Small intestine (tissue), 7 donors: ENCODE results near the gene NECTIN1. TPM values are rescaled to one million over a fixed set of nuclear protein-coding genes. Genes with fewer than 3 reads are reported as not detected.

Experiments
- DNase-seq, 2 donors: peaks; one replicate each; pipeline versions ENCODE4 v3.0.0 to v3.0.0-alpha.2; 2013
- FAIRE-seq: peaks from 2 replicates; lab custom pipeline; 2012; peaks lifted over from hg19 to GRCh38; lab: Jason Lieb, UNC
- H3K27ac ChIP-seq, 3 donors: one replicate each; pipeline ENCODE4 v1.5.1; 2013; ENCODE audit warnings: low read length in 2 of 3, mild to moderate bottlenecking in 2 of 3, control low read depth in 1 of 3, inconsistent platforms in 1 of 3, low read depth in 1 of 3, moderate library complexity in 1 of 3
- H3K27me3 ChIP-seq, 3 donors: one replicate each; pipeline ENCODE4 v1.6.1; 2013; ENCODE audit warnings: low read length in 3 of 3, inconsistent platforms in 1 of 3; ENCODE audit not compliant: control insufficient read depth in 3 of 3, insufficient read depth in 3 of 3
- H3K36me3 ChIP-seq, 3 donors: one replicate each; pipeline ENCODE4 v1.6.1; 2013; ENCODE audit warnings: low read length in 3 of 3, inconsistent platforms in 1 of 3, low read depth in 1 of 3, mild to moderate bottlenecking in 1 of 3, moderate library complexity in 1 of 3; ENCODE audit not compliant: control insufficient read depth in 3 of 3, insufficient read depth in 2 of 3
- H3K4me1 ChIP-seq, 3 donors: one replicate each; pipeline ENCODE4 v1.6.1; 2013; ENCODE audit warnings: low read length in 2 of 3, inconsistent platforms in 1 of 3, low read depth in 1 of 3, mild to moderate bottlenecking in 1 of 3, moderate library complexity in 1 of 3; ENCODE audit not compliant: control insufficient read depth in 3 of 3, insufficient read depth in 2 of 3
- H3K4me3 ChIP-seq, 3 donors: one replicate each; pipeline ENCODE4 v1.5.1; 2013; ENCODE audit warnings: low read length in 3 of 3, control low read depth in 1 of 3, inconsistent platforms in 1 of 3, low read depth in 1 of 3, mild to moderate bottlenecking in 1 of 3, moderate library complexity in 1 of 3
- H3K9me3 ChIP-seq, 2 donors: one replicate each; pipeline ENCODE4 v1.6.1; 2013; ENCODE audit warnings: low read depth in 1 of 2, low read length in 1 of 2; ENCODE audit not compliant: control insufficient read depth in 2 of 2, insufficient read depth in 1 of 2
- WGBS, 3 donors: extraction: QIAGEN DNeasy Blood & Tissue Kit; methylation state at CpG; one replicate each; pipeline ENCODE4 v1.1.7; 2013; 5-methylcytosine and 5-hydroxymethylcytosine counted together
- polyA plus RNA-seq, 4 donors: library from polyadenylated mRNA; stranded (reverse) in 3 of 4; unstranded in 1 of 4; fragments of 200-250 nt in 3 of 4; fragments of 120-200 nt in 1 of 4; gene quantifications; one replicate each; pipeline versions ENCODE4 v1.2.1 to v1.2.3, GENCODE V29; 2013
- donor health status: healthy with polysubstance abuse.
- donor health status: control.
- donor health status: control.
- donor health status: Bipolar disorder and iron deficiency.
- donor health status: healthy.

The NECTIN1 gene
- polyA plus RNA-seq, 4 donors: 2.7 to 32.8 (median 11.7) TPM

DNA sequence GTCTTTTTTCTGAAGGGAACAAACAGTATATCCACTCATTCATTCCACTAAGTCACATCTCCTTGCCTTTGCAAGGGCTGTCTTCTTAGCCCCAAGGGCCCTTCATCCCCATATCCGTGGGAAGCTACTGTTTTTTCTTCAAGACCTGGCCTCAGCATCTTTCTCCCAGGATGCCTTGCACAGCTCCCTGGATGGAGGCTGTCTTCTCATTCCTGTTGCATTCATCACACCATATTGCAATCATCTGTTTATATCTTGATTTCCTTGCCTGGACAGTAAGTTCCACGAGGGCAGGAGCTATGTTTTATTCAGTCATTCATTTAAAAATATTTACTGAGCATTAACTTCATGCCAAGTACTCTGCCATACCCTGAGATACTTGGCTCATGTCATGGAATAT is 29.3 kb upstream of the NECTIN1 start:
- FAIRE-seq: no peak
- H3K4me1 ChIP-seq: no peaks in the 10 kb centered on the region
- H3K36me3 ChIP-seq: no peaks in the 10 kb centered on the region
- H3K27me3 ChIP-seq: no peaks in the 10 kb centered on the region
- 31 to 46% (median 43%) methylated on average over 2 of the region's 2 CpGs for WGBS, 3 donors
- DNase-seq: no peak
- H3K27ac ChIP-seq: no peak overlapping the region
- no peaks in the 10 kb centered on the region for H3K9me3 ChIP-seq
- H3K4me3 ChIP-seq: no peak overlapping the region

DNA sequence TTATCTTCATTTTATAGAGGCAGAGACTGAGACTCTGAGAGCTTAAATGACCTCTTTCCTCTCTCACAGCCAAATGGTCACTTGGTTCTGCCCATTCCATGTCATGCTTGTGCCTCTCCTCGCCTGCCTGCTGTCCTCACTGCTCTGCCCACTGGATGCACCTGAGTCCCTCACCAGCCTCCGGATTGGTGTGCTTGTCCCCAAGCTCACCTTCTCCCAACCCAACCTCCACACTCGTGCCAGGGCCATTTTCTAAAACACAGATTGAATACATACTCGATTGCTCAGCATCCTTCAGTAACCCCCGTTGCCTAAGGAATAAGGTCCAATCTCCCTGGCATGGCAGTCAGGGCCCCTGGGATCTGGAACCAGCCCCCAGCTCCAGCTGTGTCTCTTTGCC is 28.4 kb upstream of the NECTIN1 start:
- Histone ChIP-seq H3K4me3 (no peak overlapping the region), H3K4me1 (no peaks in the 10 kb centered on the region), H3K27ac (no peak overlapping the region), H3K36me3 (no peaks in the 10 kb centered on the region), H3K9me3 (no peaks in the 10 kb centered on the region), H3K27me3 (no peaks in the 10 kb centered on the region)
- DNase-seq (no peak), FAIRE-seq (no peak)
- WGBS, 3 donors: 72 to 90% (median 81%) methylated on average over 5 of the region's 5 CpGs

DNA sequence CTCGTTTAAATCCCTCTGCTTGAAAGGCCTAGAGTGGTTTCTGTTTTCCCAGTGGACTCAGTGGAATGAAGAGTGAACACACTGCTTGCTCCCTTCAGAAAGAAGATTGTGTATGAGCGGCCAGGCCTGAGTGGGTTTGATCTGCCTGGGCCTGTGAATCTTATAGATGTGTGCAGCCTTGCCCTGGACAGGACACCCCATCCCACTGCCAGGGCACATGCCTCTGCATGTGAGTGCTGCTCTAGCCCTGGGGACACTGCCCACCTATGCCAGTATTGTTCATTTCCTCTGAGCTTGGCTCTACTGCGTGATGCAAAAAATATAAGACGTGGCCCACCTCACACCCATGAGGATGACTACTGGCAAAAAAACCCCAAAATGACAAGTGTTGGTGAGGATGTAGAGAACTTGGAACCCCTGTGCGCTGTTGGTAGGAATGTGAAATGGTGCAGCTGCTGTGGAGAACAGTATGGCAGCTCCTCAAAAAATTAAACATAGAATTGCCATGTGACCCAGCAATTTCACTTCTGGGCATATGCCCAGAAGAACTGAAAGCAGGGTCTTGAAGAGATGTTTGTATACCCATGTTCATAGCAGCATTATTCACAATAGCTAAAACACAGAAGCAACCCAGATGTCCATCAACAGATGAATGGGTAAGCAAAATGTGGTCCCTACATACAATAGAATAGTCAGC is 27.3 kb upstream of the NECTIN1 start:
- FAIRE-seq (no peak), DNase-seq (no peak)
- H3K9me3 ChIP-seq: no peaks in the 10 kb centered on the region
- no peak overlapping the region for H3K27ac ChIP-seq
- H3K27me3 ChIP-seq: no peaks in the 10 kb centered on the region
- no peak overlapping the region for H3K4me3 ChIP-seq
- 78 to 88% (median 83%) methylated on average over 5 of the region's 5 CpGs for WGBS, 3 donors
- no peaks in the 10 kb centered on the region for H3K36me3 ChIP-seq
- H3K4me1 ChIP-seq: no peaks in the 10 kb centered on the region

DNA sequence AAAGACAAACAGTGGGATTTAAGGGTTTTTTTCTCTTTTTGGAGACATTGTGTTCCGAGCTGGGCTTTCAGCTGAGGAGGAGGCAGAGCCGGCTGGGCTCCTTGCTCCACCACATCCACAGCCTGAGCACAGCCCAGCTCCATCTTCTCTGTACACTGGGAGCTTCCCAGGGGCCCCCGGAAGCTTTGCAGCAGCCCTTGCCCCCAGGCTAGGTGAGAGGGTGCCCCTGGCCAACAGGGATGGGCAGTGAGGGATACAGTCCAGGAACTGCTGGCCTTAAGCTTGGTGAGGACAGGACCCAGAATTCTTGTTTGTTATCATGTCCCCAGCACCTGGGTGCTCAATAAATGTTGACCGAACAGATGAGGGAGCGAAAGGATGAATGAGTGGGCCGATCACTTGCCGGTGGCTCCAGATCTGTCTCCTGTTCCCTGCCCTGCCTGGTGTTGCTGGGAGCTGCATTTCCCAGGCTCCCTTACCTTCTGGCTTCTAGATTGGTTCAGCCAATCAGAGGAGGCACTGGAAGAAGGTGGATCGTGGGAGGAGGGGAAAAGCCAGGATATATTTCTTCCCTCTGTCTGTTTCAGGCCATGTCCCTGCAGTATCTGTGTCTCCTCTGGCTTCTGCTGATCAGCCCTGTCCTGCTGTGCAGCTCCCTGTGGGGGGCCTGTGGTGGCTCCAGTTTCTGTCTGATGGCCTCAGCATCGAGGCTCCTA is 26.5 kb upstream of the NECTIN1 start:
- H3K4me1 ChIP-seq: no peaks in the 10 kb centered on the region
- DNase-seq (no peak), FAIRE-seq (no peak)
- no peak overlapping the region for H3K4me3 ChIP-seq
- no peaks in the 10 kb centered on the region for H3K9me3 ChIP-seq
- no peaks in the 10 kb centered on the region for H3K27me3 ChIP-seq
- 78 to 89% (median 82%) methylated on average over 9 of the region's 9 CpGs for WGBS, 3 donors
- no peak overlapping the region for H3K27ac ChIP-seq
- H3K36me3 ChIP-seq: no peaks in the 10 kb centered on the region

DNA sequence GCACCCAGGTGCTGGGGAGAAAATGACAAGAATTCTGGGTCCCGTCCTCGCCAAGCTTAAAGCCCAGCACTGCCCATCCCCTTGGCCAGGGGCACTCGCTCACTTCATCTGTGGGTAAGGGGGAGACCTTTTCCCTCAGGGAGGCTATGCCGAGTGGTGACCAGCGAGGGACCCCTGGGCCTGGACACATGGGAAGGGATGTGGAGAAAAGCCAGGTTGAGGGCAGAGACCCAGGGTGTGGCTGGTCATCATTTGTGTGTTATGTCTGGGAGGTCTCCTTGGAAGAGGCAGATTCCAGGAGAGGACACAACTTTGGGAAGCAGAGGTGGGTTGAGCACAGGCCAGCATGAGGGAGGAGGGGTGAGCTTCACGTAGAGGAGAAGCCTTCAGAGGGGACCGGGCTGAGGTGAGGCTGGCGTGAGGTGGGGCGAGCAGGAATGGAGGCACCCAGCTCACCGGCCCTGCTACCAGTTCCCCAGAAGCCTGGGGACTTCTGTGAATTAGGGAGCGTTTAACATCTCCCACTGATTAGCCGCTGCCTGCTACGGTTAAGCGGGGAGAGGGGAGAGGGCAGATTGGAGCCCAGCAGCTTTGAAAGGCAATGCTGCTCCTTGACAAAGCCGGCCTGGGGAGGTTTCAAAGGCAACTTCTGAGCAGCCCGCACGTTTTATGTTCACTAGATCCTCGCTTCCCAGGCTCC is 25.8 kb upstream of the NECTIN1 start:
- H3K27me3 ChIP-seq: no peaks in the 10 kb centered on the region
- H3K36me3 ChIP-seq: no peaks in the 10 kb centered on the region
- H3K4me3 ChIP-seq: no peak overlapping the region
- no peak overlapping the region for H3K27ac ChIP-seq
- whole genome bisulfite sequencing, 3 donors: 79 to 87% (median 85%) methylated on average over 18 of the region's 18 CpGs
- DNase-seq (no peak), FAIRE-seq (no peak)
- H3K9me3 ChIP-seq: no peaks in the 10 kb centered on the region
- H3K4me1 ChIP-seq: no peaks in the 10 kb centered on the region

DNA sequence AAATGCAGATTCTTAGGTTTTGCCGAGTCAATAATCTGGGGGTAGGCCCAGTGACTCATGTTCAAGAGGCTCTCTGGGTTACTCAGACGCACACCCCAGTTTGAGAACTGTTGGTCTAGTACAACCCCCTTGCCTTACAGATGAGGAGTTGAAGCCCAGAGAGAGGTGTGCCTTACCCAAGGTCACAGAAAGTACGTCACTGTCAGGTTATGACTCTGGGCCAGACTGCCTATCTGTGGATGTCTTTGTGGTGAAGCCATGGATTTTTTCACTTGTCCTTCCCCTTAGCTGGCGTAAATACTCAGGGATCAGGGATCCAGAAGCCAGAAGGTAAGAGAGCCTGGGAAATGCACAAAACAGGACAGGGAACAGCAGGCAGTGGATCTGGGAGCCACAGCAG is 25.2 kb upstream of the NECTIN1 start:
- DNase-seq: no peak
- Histone ChIP-seq H3K27me3 (no peaks in the 10 kb centered on the region), H3K4me3 (no peak overlapping the region), H3K36me3 (no peaks in the 10 kb centered on the region), H3K9me3 (no peaks in the 10 kb centered on the region), H3K4me1 (no peaks in the 10 kb centered on the region), H3K27ac (no peak overlapping the region)
- whole genome bisulfite sequencing, 3 donors: 66 to 80% (median 73%) methylated on average over 4 of the region's 4 CpGs
- no peak for FAIRE-seq

DNA sequence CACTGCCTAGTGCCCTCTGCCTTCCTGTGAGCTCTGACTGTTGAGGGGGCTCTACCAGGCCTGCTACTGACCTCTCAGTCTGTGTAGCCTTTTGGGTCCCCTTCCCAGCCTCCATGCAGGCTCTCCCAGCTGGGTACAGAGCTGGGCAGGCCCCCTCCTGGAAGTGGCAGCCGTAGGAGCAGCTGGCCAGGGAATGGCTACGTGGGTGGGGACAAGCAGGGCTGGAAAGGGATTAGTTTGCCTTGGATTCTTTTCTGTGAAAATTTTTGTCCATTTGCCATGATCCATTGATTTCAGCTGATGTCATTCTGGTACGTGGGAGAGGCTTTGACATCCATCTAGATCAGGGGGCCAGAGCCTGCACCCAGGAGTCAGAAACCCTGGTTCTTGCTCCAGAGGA is 23.9 kb upstream of the NECTIN1 start:
- H3K36me3 ChIP-seq: no peaks in the 10 kb centered on the region
- WGBS, 3 donors: 35 to 52% (median 38%) methylated on average over 3 of the region's 3 CpGs
- H3K9me3 ChIP-seq: no peaks in the 10 kb centered on the region
- H3K4me1 ChIP-seq: no peaks in the 10 kb centered on the region
- H3K27me3 ChIP-seq: no peaks in the 10 kb centered on the region
- DNase-seq (no peak), FAIRE-seq (no peak)
- no peak overlapping the region for H3K4me3 ChIP-seq
- no peak overlapping the region for H3K27ac ChIP-seq

DNA sequence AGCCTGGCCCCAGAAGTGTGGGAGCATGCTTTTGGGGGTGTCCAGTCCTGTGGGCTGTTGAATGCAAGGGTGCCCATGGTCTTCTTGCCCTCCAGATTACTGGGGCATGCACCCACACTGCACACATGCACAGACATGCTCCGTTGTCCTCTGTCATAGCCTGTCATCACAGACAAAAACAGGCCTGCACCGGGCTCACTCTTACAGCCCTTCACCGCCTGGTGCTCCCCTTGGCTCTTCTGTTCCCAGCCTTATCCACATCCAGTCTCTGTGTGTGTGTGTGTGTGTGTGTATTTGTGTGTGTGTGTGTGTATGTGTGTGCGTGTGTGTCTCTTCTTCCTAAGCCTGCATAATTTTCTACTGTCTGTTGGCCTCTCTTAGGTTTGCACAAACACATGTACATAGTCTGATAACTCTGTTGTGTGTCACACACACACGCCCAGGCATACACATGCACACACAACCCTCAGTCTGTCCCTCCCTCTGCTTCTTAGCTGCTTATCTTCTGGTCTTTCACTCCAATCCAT is 23.4 kb upstream of the NECTIN1 start:
- Histone ChIP-seq H3K27me3 (no peaks in the 10 kb centered on the region), H3K36me3 (no peaks in the 10 kb centered on the region), H3K27ac (no peak overlapping the region), H3K4me1 (no peaks in the 10 kb centered on the region), H3K4me3 (no peak overlapping the region), H3K9me3 (no peaks in the 10 kb centered on the region)
- DNase-seq: no peak
- 75 to 81% (median 76%) methylated on average over 5 of the region's 5 CpGs for WGBS, 3 donors
- FAIRE-seq: no peak
